GM18507 (cell line): ENCODE data around the gene CXXC5.
"Not testable (repeated sequence)": the region's sequence is repeated elsewhere in the genome, so short reads cannot be mapped to it uniquely, and the experiment has no call there.

ENCODE experiments used
- DNase-seq: peaks from one replicate; pipeline ENCODE4 v3.0.0; 2011; ENCODE audit warnings: low read depth; ENCODE audit not compliant: insufficient read length; ENCODE audit errors: extremely low spot score
- FAIRE-seq: peaks from 2 replicates; lab custom pipeline; 2011; peaks lifted over from hg19 to GRCh38; lab: Jason Lieb, UNC

The CXXC5 gene

GRCh38 chr5:139702548-139702947 lies 54.4 kb downstream of the CXXC5 start:
- FAIRE-seq (no peak), DNase-seq (no peak)

- DNase-seq (no peak), FAIRE-seq (no peak)
Measured at GRCh38 chr5:139704748-139705147, 56.6 kb downstream of the CXXC5 start.

- FAIRE-seq: no peak
- no peak for DNase-seq
Measured at GRCh38 chr5:139705191-139705590, 57.0 kb downstream of the CXXC5 start.

GRCh38 chr5:139705655-139706587 lies 57.8 kb downstream of the CXXC5 start:
- DNase-seq: no peak
- no peak for FAIRE-seq

GRCh38 chr5:139707445-139708003 lies 59.4 kb downstream of the CXXC5 start:
- no peak for FAIRE-seq
- no peak for DNase-seq

GRCh38 chr5:139708434-139708861 lies 60.3 kb downstream of the CXXC5 start:
- FAIRE-seq: no peak

GRCh38 chr5:139708877-139709581 lies 60.9 kb downstream of the CXXC5 start:
- DNase-seq: no peak
- no peak for FAIRE-seq

More at GRCh38 chr5:139708434-139708861, 60.3 kb downstream of the CXXC5 start:
- DNase-seq: no peak

GRCh38 chr5:139709582-139710318 lies 61.6 kb downstream of the CXXC5 start:
- no peak for FAIRE-seq
- no peak for DNase-seq

GRCh38 chr5:139710319-139711066 lies 62.3 kb downstream of the CXXC5 start:
- DNase-seq: no peak
- FAIRE-seq: peak; percentile 33

GRCh38 chr5:139711067-139711905 lies 63.1 kb downstream of the CXXC5 start:
- peak; percentile 74 for FAIRE-seq
- no peak for DNase-seq

- FAIRE-seq: no peak
- DNase-seq: no peak
Measured at GRCh38 chr5:139711906-139712224, 63.7 kb downstream of the CXXC5 start.

GRCh38 chr5:139712412-139712811 lies 64.3 kb downstream of the CXXC5 start:
- no peak for DNase-seq
- FAIRE-seq: no peak

GRCh38 chr5:139713898-139714297 lies 65.7 kb downstream of the CXXC5 start:
- not testable (repeated sequence) for DNase-seq, FAIRE-seq

GRCh38 chr5:139717221-139717620 lies 69.1 kb downstream of the CXXC5 start:
- DNase-seq: no peak
- no peak for FAIRE-seq

GRCh38 chr5:139718403-139718802 lies 70.3 kb downstream of the CXXC5 start:
- not testable (repeated sequence) for DNase-seq, FAIRE-seq

- FAIRE-seq, DNase-seq: not testable (repeated sequence)
Measured at GRCh38 chr5:139719970-139720369, 71.8 kb downstream of the CXXC5 start.

- DNase-seq: no peak
- FAIRE-seq: no peak
Measured at GRCh38 chr5:139723986-139724587, 75.9 kb downstream of the CXXC5 start.
